OCI-LY1 (cell line): ENCODE data around the gene TIGD2.

ENCODE experiments used
- EZH2 ChIP-seq: fragments of 200-600 bp; sonication (generic), shearing (Covaris generic); IDR thresholded peaks from 2 replicates; pipeline ENCODE4 v1.8.0; 2017; ENCODE audit warnings: borderline replicate concordance, mixed run types, mild to moderate bottlenecking, antibody characterized with exemption, low read length, moderate library complexity, mixed read lengths
- TF ChIP-seq, protein P1 (sequence below): fragments of 200-600 bp; sonication (generic), shearing (Covaris generic); IDR thresholded peaks from 2 replicates; pipeline ENCODE4 v1.5.1; 2017; ENCODE audit warnings: mild to moderate bottlenecking, antibody characterized with exemption, low read length, moderate library complexity, mixed read lengths

DNA sequence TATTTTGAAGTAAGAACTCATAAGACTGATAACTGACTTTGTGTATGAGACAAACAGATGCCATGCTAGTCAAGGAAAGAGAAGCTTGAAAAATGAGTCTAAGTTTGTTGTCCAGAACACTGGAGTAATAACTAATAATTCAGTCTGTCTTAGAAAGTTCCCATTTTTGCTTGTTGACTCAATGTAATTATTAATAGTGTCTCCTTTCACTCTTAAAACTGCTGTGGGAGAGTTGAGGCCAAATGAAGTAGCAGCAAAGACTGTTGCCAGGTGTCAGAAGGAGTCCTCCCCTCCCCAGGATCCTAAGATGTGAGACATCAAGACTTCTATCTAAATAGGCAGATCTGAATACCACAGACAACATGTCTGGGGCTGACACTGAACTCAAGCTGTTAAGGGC lies 33.6 kb upstream of the TIGD2 start:
- TF ChIP-seq, protein P1, sequence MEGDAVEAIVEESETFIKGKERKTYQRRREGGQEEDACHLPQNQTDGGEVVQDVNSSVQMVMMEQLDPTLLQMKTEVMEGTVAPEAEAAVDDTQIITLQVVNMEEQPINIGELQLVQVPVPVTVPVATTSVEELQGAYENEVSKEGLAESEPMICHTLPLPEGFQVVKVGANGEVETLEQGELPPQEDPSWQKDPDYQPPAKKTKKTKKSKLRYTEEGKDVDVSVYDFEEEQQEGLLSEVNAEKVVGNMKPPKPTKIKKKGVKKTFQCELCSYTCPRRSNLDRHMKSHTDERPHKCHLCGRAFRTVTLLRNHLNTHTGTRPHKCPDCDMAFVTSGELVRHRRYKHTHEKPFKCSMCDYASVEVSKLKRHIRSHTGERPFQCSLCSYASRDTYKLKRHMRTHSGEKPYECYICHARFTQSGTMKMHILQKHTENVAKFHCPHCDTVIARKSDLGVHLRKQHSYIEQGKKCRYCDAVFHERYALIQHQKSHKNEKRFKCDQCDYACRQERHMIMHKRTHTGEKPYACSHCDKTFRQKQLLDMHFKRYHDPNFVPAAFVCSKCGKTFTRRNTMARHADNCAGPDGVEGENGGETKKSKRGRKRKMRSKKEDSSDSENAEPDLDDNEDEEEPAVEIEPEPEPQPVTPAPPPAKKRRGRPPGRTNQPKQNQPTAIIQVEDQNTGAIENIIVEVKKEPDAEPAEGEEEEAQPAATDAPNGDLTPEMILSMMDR = no peak
- no peak for TF ChIP-seq EZH2
